BJ (cell line): ENCODE measurements around the gene A2ML1. TPM values are rescaled to one million over a fixed set of nuclear protein-coding genes. Genes with fewer than 3 reads are reported as not detected.

Experiments
- CTCF ChIA-PET: fragments of 350-600 bp; formaldehyde crosslinking; extraction: SDS; loops from one replicate; lab custom pipeline; 2021; ENCODE audit warnings: antibody characterized with exemption, inconsistent platforms; lab: Yijun Ruan, JAX
- POLR2A ChIA-PET: fragments of 300-600 bp; sonication (Branson Sonifier 250); formaldehyde crosslinking; extraction: SDS; loops from one replicate; lab custom pipeline; 2021; ENCODE audit warnings: antibody characterized with exemption; lab: Charles Lee
- DNase-seq: peaks from one replicate; pipeline ENCODE4 v3.0.0-alpha.2; 2011; ENCODE audit warnings: low read depth
- H3K27me3 ChIP-seq: 2 replicates; pipeline ENCODE4 v1.6.0; 2011; ENCODE audit warnings: low read length; ENCODE audit not compliant: control insufficient read depth, insufficient read depth
- H3K36me3 ChIP-seq: 2 replicates; pipeline ENCODE4 v1.5.1; 2011; ENCODE audit warnings: low read length; ENCODE audit not compliant: control insufficient read depth, insufficient read depth
- H3K4me3 ChIP-seq: 2 replicates; pipeline ENCODE4 v1.5.1; 2011; ENCODE audit warnings: low read depth, mild to moderate bottlenecking, control low read depth, low read length
- CTCF ChIP-seq: IDR thresholded peaks from 2 replicates; pipeline ENCODE4 v1.5.1; 2011; ENCODE audit warnings: low read depth, mild to moderate bottlenecking, control low read depth, inconsistent platforms, low read length, moderate library complexity; ENCODE audit not compliant: insufficient read depth
- polyA plus RNA-seq: library from polyadenylated mRNA; depleted of rRNA; stranded (reverse); fragments of >200 nt; gene quantifications from 2 replicates; pipeline ENCODE4 v1.2.3, GENCODE V29; 2011

The A2ML1 gene
- polyA plus RNA-seq, 1 experiment, result not detected

- TF ChIP-seq CTCF, result no peak
- ChIA-PET CTCF (interaction anchor here (1.0 to 1.4 kb wide), 2 partner anchors 10 to 61 kb away, joined by 3 to 5 read pairs; no protein-coding TSS in a partner anchor), POLR2A (no interaction called here)
- Histone ChIP-seq H3K36me3 (no peaks in the 10 kb centered on the region), H3K4me3 (no peak overlapping the region), H3K27me3 (no peaks in the 10 kb centered on the region)
- DNase-seq, result no peak
These were observed 6.7 kb downstream of the A2ML1 start for GRCh38 chr12:8829125-8829518.

- Histone ChIP-seq H3K27me3 (no peaks in the 10 kb centered on the region), H3K4me3 (no peak overlapping the region), H3K36me3 (no peaks in the 10 kb centered on the region)
- ChIA-PET POLR2A (no interaction called here), CTCF (interaction anchor here (0.7 to 1.4 kb wide), 4 partner anchors 10 to 285 kb away, joined by 3 to 5 read pairs (median 4); no protein-coding TSS in a partner anchor)
- no peak for TF ChIP-seq CTCF
- no peak for DNase-seq
These were observed 7.2 kb downstream of the A2ML1 start for GRCh38 chr12:8829621-8830020.

- H3K27me3 ChIP-seq, result no peaks in the 10 kb centered on the region
- POLR2A ChIA-PET, result no interaction called here
- H3K36me3 ChIP-seq, result no peaks in the 10 kb centered on the region
- no peak for DNase-seq
- H3K4me3 ChIP-seq, result no peak overlapping the region
- TF ChIP-seq CTCF, result no peak
- CTCF ChIA-PET, result interaction anchor here (0.6 to 1.3 kb wide), 3 partner anchors 10 to 287 kb away, joined by 3 to 5 read pairs (median 5); no protein-coding TSS in a partner anchor
These were observed 8.7 kb downstream of the A2ML1 start for GRCh38 chr12:8831116-8831515.

- no peak for DNase-seq
- no peaks in the 10 kb centered on the region for H3K36me3 ChIP-seq
- TF ChIP-seq CTCF, result no peak
- no peaks in the 10 kb centered on the region for H3K27me3 ChIP-seq
- H3K4me3 ChIP-seq, result no peak overlapping the region
- ChIA-PET POLR2A (no interaction called here), CTCF (no interaction called here)
These were observed 10.1 kb downstream of the A2ML1 start for GRCh38 chr12:8832500-8832899.

- TF ChIP-seq CTCF, result no peak
- H3K36me3 ChIP-seq, result no peaks in the 10 kb centered on the region
- POLR2A ChIA-PET, result no interaction called here
- no peaks in the 10 kb centered on the region for H3K27me3 ChIP-seq
- no peak overlapping the region for H3K4me3 ChIP-seq
- CTCF ChIA-PET, result no interaction called here
- no peak for DNase-seq
These were observed 11.8 kb downstream of the A2ML1 start for GRCh38 chr12:8834230-8834629.
